HK-2 (cell line): Measurements from ENCODE around the gene B4GALT7.
"Not testable (repeated sequence)": the region's sequence is repeated elsewhere in the genome, so short reads cannot be mapped to it uniquely, and the experiment has no call there.

Experiments
- DNase-seq: peaks from one replicate; pipeline ENCODE4 v3.0.0-alpha.2; 2018; ENCODE audit not compliant: unreplicated experiment

The B4GALT7 gene

DNA sequence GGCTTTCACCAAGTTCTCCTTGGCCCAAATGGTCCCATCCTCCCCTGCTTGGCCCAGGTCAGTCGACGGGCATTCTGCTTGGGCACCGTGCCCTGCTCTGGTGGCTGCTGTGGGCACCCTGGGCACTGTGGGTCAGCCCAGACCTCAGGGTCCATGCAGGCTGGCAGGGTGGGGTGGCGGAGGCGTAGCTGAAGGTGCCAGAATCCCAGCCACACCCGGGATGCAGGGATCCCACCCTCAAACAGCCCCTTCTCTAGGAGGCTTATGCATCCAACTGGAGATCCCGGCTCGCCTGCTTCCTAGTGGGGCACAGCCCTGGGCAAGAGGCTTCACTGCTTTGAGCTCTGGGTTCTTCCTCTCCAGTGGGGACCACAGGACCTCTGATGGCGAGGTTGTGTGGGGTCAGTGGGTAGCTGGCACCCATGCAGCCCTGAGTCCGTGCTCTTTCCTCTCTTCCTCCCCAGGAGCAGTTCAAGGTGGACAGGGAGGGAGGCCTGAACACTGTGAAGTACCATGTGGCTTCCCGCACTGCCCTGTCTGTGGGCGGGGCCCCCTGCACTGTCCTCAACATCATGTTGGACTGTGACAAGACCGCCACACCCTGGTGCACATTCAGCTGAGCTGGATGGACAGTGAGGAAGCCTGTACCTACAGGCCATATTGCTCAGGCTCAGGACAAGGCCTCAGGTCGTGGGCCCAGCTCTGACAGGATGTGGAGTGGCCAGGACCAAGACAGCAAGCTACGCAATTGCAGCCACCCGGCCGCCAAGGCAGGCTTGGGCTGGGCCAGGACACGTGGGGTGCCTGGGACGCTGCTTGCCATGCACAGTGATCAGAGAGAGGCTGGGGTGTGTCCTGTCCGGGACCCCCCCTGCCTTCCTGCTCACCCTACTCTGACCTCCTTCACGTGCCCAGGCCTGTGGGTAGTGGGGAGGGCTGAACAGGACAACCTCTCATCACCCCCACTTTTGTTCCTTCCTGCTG lies 9.4 kb downstream of the B4GALT7 start:
- DNase-seq: no peak

GRCh38 chr5:177610131-177610769 lies 10.3 kb downstream of the B4GALT7 start:
- DNase-seq: no peak

DNA sequence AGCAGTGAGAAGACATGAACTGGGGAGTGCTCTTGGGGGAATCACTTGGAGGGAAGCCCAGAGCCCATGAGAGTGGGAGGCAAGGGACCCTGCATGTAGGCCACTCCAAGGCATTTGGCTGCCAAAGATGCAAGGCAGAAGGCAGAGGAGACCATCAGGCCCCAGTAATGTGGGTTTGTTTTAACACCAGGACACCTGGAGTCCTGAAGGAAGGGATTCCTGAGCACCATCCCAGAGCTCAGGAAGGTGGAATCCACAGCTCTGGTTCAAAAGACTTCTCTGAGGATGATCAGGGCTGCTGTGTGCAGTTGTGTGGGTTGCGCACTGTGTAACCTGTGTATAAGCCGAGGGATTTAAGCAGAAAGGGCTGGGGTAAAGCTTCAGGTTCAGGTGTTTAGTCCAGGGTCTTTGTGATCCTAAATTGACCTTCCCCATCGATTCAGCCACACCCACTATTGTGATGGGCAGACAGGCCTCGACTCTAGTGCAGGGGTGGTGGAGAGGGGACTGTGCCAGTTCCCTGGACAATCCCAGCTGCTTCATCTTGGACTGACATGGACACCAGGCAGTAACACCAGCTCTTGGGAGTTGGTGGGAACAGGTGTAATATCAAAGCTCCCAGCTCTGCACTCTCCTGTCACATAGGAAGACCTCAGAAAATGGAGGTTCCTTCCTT lies 11.0 kb downstream of the B4GALT7 start:
- no peak for DNase-seq

DNA sequence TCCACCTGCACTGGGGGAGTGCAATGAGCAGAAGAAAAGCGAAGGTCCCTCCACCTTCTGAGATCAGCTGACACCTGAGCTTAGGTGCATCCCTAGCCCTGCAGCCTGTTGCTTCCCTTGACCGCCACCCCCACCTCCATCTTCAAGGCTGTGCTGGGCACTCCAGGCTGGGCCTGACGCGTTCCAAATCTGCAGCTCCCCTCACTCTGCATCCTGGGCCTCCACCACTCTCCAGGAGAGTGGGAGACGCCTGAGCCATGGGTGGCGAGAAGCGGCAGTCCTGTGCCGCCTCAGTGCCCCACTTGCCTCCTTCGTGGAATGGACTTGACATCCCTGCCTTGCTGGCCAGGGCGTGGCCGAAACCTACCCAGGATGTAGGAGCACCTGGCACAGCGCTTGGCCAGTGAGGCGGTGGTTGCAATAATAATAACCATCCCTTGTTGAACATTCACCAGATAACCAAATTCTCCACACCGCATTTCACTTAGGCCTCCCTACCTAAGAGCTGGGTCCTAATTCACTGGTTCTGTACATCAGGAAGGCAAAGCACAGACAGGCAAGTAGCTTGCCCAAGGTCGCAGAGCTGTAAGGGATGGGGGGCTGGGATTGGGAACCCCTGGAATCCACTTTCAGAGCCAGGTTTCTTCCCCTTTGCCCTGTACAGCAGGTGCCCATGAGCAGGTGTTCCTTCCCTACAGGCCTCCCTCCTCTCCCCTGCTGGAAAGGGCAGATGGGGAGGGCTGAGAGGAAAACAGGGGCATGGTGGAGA lies 11.7 kb downstream of the B4GALT7 start:
- DNase-seq: no peak

DNA sequence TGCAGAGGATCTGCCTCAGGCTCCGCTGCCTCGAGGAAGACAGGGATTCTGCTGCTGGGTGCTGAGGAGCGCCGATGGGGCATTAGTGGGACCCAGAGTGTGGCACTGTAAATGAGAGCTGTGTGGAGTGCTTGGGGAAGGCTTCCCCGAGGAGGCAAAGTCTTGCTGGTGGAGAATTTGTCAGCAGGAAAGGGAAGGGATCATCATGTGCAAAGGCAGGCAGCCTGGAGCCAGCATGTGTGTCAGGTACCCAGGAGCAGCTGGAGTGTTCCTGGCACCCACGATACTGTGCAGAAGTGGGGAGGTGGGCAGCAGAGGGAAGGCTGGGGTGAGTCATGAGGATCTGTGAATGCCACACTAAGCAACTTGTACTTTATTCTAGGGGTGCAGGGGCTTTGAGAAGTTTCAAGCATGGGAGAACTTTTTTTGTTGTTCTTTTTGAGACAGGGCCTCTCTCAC lies 12.3 kb downstream of the B4GALT7 start:
- DNase-seq: no peak

- DNase-seq: no peak
These were observed 20.6 kb downstream of the B4GALT7 start for GRCh38 chr5:177620560-177620959.

GRCh38 chr5:177624172-177624571 lies 24.2 kb downstream of the B4GALT7 start:
- not testable (repeated sequence) for DNase-seq

GRCh38 chr5:177630186-177630585 lies 30.3 kb downstream of the B4GALT7 start:
- not testable (repeated sequence) for DNase-seq

- DNase-seq: not testable (repeated sequence)
These were observed 35.0 kb downstream of the B4GALT7 start for GRCh38 chr5:177634912-177635311.

DNA sequence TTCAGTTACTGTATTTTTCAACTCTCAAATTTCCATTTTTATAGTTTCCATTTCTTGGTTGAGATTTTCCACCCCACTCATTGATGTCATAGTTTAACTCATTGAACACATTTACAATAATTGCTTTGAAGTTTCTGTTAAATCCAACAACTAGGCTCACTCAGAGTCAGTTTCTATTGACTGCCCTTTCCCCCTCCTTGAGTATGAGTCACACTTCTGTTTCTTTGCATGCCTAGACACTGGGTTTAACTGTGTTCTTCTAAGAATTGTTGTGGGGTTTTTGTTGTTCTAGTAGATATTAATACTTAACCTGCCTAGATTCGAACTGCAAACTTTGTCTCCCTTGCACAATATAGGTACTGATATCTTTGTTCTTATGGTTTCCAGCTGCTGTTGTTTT lies 45.5 kb downstream of the B4GALT7 start:
- DNase-seq: not testable (repeated sequence)

GRCh38 chr5:177651235-177651634 lies 51.3 kb downstream of the B4GALT7 start:
- not testable (repeated sequence) for DNase-seq

- DNase-seq: not testable (repeated sequence)
These were observed 57.9 kb downstream of the B4GALT7 start for GRCh38 chr5:177657846-177658245.

DNA sequence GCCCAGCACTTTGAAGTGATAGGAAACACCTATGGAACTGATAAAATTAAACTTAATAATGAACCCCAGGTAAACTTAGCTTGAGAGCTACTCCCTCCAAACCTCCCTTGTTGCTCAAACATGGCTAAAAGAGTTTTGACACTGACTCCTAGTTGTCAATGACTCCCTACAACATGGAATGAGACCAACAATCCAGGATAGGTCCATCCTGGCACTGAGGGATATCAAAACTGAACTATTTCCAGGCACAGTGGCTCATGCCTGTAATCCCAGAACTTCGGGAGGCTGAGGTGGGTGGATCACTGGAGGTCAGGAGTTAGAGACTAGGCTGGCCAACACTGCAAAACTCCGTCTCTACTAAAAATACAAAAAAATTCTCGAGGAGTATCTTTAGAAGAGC lies 58.6 kb downstream of the B4GALT7 start:
- not testable (repeated sequence) for DNase-seq
